ENCODE measurements around the gene CLASP1. TPM values are rescaled to one million over a fixed set of nuclear protein-coding genes. Genes with fewer than 3 reads are reported as not detected.
A peak's percentile ranks its signal among the peaks of the same experiment; 100 is the strongest.

Gene CLASP1
- total and polyA plus RNA-seq, 2 experiments from 2014 or later = 20.1 to 37.4 TPM

- no peaks in the 10 kb centered on the region for H3K27me3 ChIP-seq (replicated peaks; ENCODE audit: insufficient read depth)
- no peak overlapping the region for H3K27ac ChIP-seq
- in situ Hi-C loops (cut with MboI) = no loop called here
- H3K36me3 ChIP-seq (ENCODE audit: low read depth) = no peaks in the 10 kb centered on the region
- no peaks in the 10 kb centered on the region for H3K79me2 ChIP-seq (ENCODE audit: insufficient read depth)
- H3K4me2 ChIP-seq (ENCODE audit: unreplicated experiment) = no peak overlapping the region
- DNase-seq = peak; percentile 64
- H3K9me2 ChIP-seq (ENCODE audit: insufficient read depth) = no peaks in the 10 kb centered on the region
- no peak overlapping the region for H2AFZ ChIP-seq
- 0 out of 2 replicates have a peak, but pooled peaks cover 3% of the 10 kb centered on the region for H3K4me1 ChIP-seq (ENCODE audit: insufficient read depth)
- H3K4me3 ChIP-seq = no peak overlapping the region
- no peak for TF ChIP-seq EZH2phosphoT487 (IDR thresholded peaks at IDR 0.05; ENCODE audit: insufficient read depth, low read depth)
- no peak for TF ChIP-seq EZH2 (IDR thresholded peaks at IDR 0.05; ENCODE audit: insufficient read depth, poor library complexity, severe bottlenecking)
- H3K9ac ChIP-seq = no peak overlapping the region
- no peaks in the 10 kb centered on the region for H4K20me1 ChIP-seq (ENCODE audit: insufficient read depth)
- 32 to 37% methylated on average over 4 of the region's 4 CpGs for WGBS, 2 experiments (ENCODE audit: low coverage in 1 of 2, low lambda C conversion rate in 2 of 2, missing lambda C conversion rate in 2 of 2)
- H3F3A ChIP-seq (ENCODE audit: insufficient read depth) = no peaks in the 10 kb centered on the region
- H3K9me3 ChIP-seq (ENCODE audit: low read depth) = no peaks in the 10 kb centered on the region
These were observed 40.1 kb upstream of the CLASP1 start for GRCh38 chr2:121689356-121689755.

- Histone ChIP-seq H2AFZ (no peak overlapping the region), H3K36me3 (ENCODE audit: low read depth) (no peaks in the 10 kb centered on the region), H3K4me3 (no peak overlapping the region), H3K9ac (no peak overlapping the region), H4K20me1 (ENCODE audit: insufficient read depth) (no peaks in the 10 kb centered on the region), H3K79me2 (ENCODE audit: insufficient read depth) (no peaks in the 10 kb centered on the region), H3K4me2 (ENCODE audit: unreplicated experiment) (no peak overlapping the region), H3K27ac (no peak overlapping the region), H3F3A (ENCODE audit: insufficient read depth) (no peaks in the 10 kb centered on the region), H3K4me1 (ENCODE audit: insufficient read depth) (no peaks in the 10 kb centered on the region), H3K27me3 (replicated peaks; ENCODE audit: insufficient read depth) (no peaks in the 10 kb centered on the region), H3K9me3 (ENCODE audit: low read depth) (no peaks in the 10 kb centered on the region), H3K9me2 (ENCODE audit: insufficient read depth) (no peaks in the 10 kb centered on the region)
- no peak for DNase-seq
- WGBS, 2 experiments (ENCODE audit: low coverage in 1 of 2, low lambda C conversion rate in 2 of 2, missing lambda C conversion rate in 2 of 2) = 81 to 89% methylated on average over 2 of the region's 2 CpGs
- in situ Hi-C loops (cut with MboI) = no loop called here
- TF ChIP-seq EZH2phosphoT487 (IDR thresholded peaks at IDR 0.05; ENCODE audit: insufficient read depth, low read depth) (no peak), EZH2 (IDR thresholded peaks at IDR 0.05; ENCODE audit: insufficient read depth, poor library complexity, severe bottlenecking) (no peak)
These were observed 39.6 kb upstream of the CLASP1 start for GRCh38 chr2:121688820-121689219.

DNA sequence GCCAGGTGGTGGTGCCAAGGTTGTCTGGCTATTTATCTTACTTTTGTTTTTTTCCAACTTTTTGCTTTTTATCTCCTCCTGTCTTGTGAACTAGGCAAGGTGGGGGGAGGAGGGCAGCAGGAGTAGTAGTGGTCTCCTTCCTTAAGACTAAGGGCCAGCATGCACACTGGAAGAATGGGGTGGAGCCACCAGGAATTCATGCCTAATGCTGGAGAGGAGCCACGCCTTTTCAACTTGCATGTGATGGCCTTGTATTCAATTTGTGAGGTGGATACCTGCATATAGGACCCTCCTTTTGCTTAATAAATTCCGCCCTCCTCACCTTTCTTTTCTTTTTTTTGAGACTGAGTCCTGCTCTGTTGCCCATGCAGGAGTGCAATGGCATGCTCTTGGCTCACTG is 37.6 kb upstream of the CLASP1 start:
- Histone ChIP-seq H2AFZ (no peak overlapping the region), H3K4me3 (no peak overlapping the region), H3K79me2 (ENCODE audit: insufficient read depth) (no peaks in the 10 kb centered on the region), H3F3A (ENCODE audit: insufficient read depth) (no peaks in the 10 kb centered on the region), H3K27me3 (replicated peaks; ENCODE audit: insufficient read depth) (no peaks in the 10 kb centered on the region), H3K4me1 (ENCODE audit: insufficient read depth) (no peaks in the 10 kb centered on the region), H3K9ac (no peak overlapping the region), H3K9me2 (ENCODE audit: insufficient read depth) (no peaks in the 10 kb centered on the region), H3K9me3 (ENCODE audit: low read depth) (no peaks in the 10 kb centered on the region), H3K27ac (no peak overlapping the region), H3K4me2 (ENCODE audit: unreplicated experiment) (no peak overlapping the region), H3K36me3 (ENCODE audit: low read depth) (no peaks in the 10 kb centered on the region), H4K20me1 (ENCODE audit: insufficient read depth) (no peaks in the 10 kb centered on the region)
- in situ Hi-C loops (cut with MboI) = no loop called here
- 42 to 58% methylated on average over 2 of the region's 2 CpGs for WGBS, 2 experiments (ENCODE audit: low coverage in 1 of 2, low lambda C conversion rate in 2 of 2, missing lambda C conversion rate in 2 of 2)
- no peak for DNase-seq
- TF ChIP-seq EZH2 (IDR thresholded peaks at IDR 0.05; ENCODE audit: insufficient read depth, poor library complexity, severe bottlenecking) (no peak), EZH2phosphoT487 (IDR thresholded peaks at IDR 0.05; ENCODE audit: insufficient read depth, low read depth) (no peak)

DNA sequence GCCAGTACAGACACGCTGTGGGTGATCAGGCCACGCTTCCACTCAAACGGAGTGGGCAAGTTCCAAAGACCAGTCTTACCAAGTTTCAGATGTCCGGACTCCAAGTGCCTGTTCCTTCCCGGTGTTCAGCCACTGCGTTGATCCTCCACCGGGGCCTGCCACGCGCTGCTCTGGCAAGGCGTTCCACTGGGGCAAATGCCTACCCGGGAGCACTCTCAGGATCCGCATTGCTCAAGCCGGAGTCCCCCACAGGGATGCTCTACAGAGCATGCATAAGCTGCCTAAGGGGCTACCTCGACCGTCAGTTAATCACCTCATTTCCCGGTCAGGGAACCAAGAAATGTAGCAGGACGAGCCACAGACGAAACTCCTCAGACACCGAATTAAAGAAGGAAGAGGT is 37.0 kb upstream of the CLASP1 start:
- H3K4me2 ChIP-seq (ENCODE audit: unreplicated experiment) = no peak overlapping the region
- in situ Hi-C loops (cut with MboI) = no loop called here
- TF ChIP-seq EZH2phosphoT487 (IDR thresholded peaks at IDR 0.05; ENCODE audit: insufficient read depth, low read depth) (no peak), EZH2 (IDR thresholded peaks at IDR 0.05; ENCODE audit: insufficient read depth, poor library complexity, severe bottlenecking) (no peak)
- no peaks in the 10 kb centered on the region for H3K36me3 ChIP-seq (ENCODE audit: low read depth)
- no peaks in the 10 kb centered on the region for H3K27me3 ChIP-seq (replicated peaks; ENCODE audit: insufficient read depth)
- 81 to 84% methylated on average over 19 of the region's 19 CpGs for WGBS, 2 experiments (ENCODE audit: low coverage in 1 of 2, low lambda C conversion rate in 2 of 2, missing lambda C conversion rate in 2 of 2)
- no peak overlapping the region for H3K27ac ChIP-seq
- no peak overlapping the region for H3K9ac ChIP-seq
- no peaks in the 10 kb centered on the region for H3K4me1 ChIP-seq (ENCODE audit: insufficient read depth)
- no peak overlapping the region for H2AFZ ChIP-seq
- H4K20me1 ChIP-seq (ENCODE audit: insufficient read depth) = no peaks in the 10 kb centered on the region
- no peak overlapping the region for H3K4me3 ChIP-seq
- no peaks in the 10 kb centered on the region for H3K9me2 ChIP-seq (ENCODE audit: insufficient read depth)
- H3K9me3 ChIP-seq (ENCODE audit: low read depth) = no peaks in the 10 kb centered on the region
- no peaks in the 10 kb centered on the region for H3F3A ChIP-seq (ENCODE audit: insufficient read depth)
- no peaks in the 10 kb centered on the region for H3K79me2 ChIP-seq (ENCODE audit: insufficient read depth)
- no peak for DNase-seq

Data from GM23248 (cell line).